Activated naive CD8-positive, alpha-beta T cell treated with anti-CD3 and anti-CD28 coated beads, Interleukin-2, amount 10 ng/mL, durations not matched to agents 7 days and 5 days (primary cell): ENCODE results near the gene ISG20L2. TPM values are rescaled to one million over a fixed set of nuclear protein-coding genes. Genes with fewer than 3 reads are reported as not detected.

Experiments used
- ATAC-seq: fragments of 150-1000 bp; cut with Tn5 transposase; one replicate; pipeline ENCODE4 v1.10.0; 2021; ENCODE audit warnings: low read depth, moderate library complexity
- POLR2A ChIA-PET: fragments of 350-600 bp; sonication (Branson Sonifier 250); formaldehyde crosslinking; loops from one replicate; lab custom pipeline; 2021; ENCODE audit warnings: antibody characterized with exemption; lab: Charles Lee
- DNase-seq: peaks from one replicate; pipeline ENCODE4 v3.0.0; 2021
- H3K27ac Mint-ChIP-seq: one replicate; pipeline ENCODE4 v1.8.0; 2022; ENCODE audit warnings: mild to moderate bottlenecking, mixed read lengths
- H3K27me3 Mint-ChIP-seq: one replicate; pipeline ENCODE4 v1.8.0; 2022; ENCODE audit warnings: mild to moderate bottlenecking, moderate library complexity, mixed read lengths
- H3K36me3 Mint-ChIP-seq: one replicate; pipeline ENCODE4 v1.8.0; 2021; ENCODE audit warnings: mild to moderate bottlenecking, mixed read lengths
- H3K4me1 Mint-ChIP-seq: one replicate; pipeline ENCODE4 v1.8.0; 2021; ENCODE audit warnings: mixed read lengths
- H3K4me3 Mint-ChIP-seq: one replicate; pipeline ENCODE4 v1.8.0; 2022; ENCODE audit warnings: mild to moderate bottlenecking, moderate library complexity, mixed read lengths
- H3K9me3 Mint-ChIP-seq: one replicate; pipeline ENCODE4 v1.8.0; 2021; ENCODE audit warnings: mixed read lengths
- total RNA-seq, 2 experiments: library from RNA; stranded (reverse); gene quantifications; one replicate each; pipeline ENCODE4 v1.2.3, GENCODE V29; 2021

ISG20L2 gene
- total RNA-seq, 2 experiments from 2014 or later, result 44.1 to 47.1 TPM

- no peak for DNase-seq
- Mint-ChIP-seq H3K27ac (no peak overlapping the region), H3K4me3 (no peak overlapping the region), H3K9me3 (no peaks in the 10 kb centered on the region), H3K36me3 (no peaks in the 10 kb centered on the region), H3K27me3 (peaks cover 49% of the 10 kb centered on the region), H3K4me1 (peaks cover 17% of the 10 kb centered on the region)
- no peak for ATAC-seq
- POLR2A ChIA-PET, result interaction anchor here (0.6 kb wide), 1 partner anchor 27 kb away, joined by 3 read pairs; no protein-coding TSS in a partner anchor
Measured at GRCh38 chr1:156693848-156694689, 34.5 kb downstream of the ISG20L2 start.

- no peaks in the 10 kb centered on the region for H3K9me3 Mint-ChIP-seq
- no peaks in the 10 kb centered on the region for H3K36me3 Mint-ChIP-seq
- ATAC-seq, result no peak
- no peak for DNase-seq
- H3K27ac Mint-ChIP-seq, result no peak overlapping the region
- H3K4me1 Mint-ChIP-seq, result peaks cover 17% of the 10 kb centered on the region
- H3K4me3 Mint-ChIP-seq, result no peak overlapping the region
- POLR2A ChIA-PET, result interaction anchor here (0.6 kb wide), 1 partner anchor 28 kb away, joined by 3 read pairs; no protein-coding TSS in a partner anchor
- peaks cover 58% of the 10 kb centered on the region for H3K27me3 Mint-ChIP-seq
Measured at GRCh38 chr1:156692925-156693847, 35.4 kb downstream of the ISG20L2 start.

GRCh38 chr1:156692441-156692924, 36.1 kb downstream of the ISG20L2 start:
- POLR2A ChIA-PET, result interaction anchor here (1.3 kb wide), 1 partner anchor 11 kb away, joined by 3 read pairs; no protein-coding TSS in a partner anchor
- DNase-seq, result no peak
- ATAC-seq, result no peak
- Mint-ChIP-seq H3K4me3 (no peak overlapping the region), H3K4me1 (peaks cover 17% of the 10 kb centered on the region), H3K27ac (no peak overlapping the region), H3K36me3 (no peaks in the 10 kb centered on the region), H3K27me3 (peaks cover 59% of the 10 kb centered on the region), H3K9me3 (no peaks in the 10 kb centered on the region)

DNA sequence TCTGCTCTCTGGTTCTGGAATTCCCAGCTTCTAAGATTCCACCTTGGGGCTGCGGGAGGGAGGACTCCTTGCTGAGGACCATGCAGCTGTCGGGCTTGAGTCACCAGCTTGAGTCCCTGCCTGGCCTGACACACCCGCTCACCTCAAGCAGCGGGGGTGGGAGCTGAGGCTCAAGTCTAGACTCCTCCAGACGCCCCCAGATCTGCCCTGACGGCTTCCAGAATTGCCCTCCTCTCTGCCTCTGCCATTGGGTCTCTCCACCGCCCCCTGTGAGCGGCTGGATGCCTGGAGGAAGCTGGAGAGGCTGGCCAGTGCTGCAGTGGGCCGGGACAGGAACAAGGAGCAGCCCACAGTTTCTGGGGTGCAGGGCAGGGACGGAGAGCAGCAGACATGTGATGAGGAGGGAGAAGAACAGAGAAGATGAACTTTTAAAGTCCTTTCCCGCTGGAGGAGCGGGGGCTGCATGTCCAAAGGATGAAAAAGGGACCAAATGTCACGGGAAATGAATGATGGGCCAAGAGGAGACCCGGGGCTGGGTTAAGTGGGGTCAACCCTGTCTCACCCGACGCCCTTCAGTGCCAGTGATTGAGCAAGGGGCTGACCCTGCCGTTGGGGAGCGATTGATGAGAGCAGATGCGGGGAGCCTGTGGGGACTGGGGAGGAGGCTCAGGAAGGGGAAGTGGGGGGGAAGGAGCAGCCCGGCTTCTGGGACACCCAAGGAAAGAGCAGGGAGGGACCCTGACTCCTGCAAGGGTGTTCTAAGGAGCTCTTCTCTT, 36.7 kb downstream of the ISG20L2 start:
- DNase-seq, result no peak
- no peaks in the 10 kb centered on the region for H3K9me3 Mint-ChIP-seq
- H3K27me3 Mint-ChIP-seq, result peaks cover 57% of the 10 kb centered on the region
- POLR2A ChIA-PET, result interaction anchor here (0.5 to 1.4 kb wide), 3 partner anchors 12 to 22 kb away, joined by 3 to 4 read pairs (median 3); no protein-coding TSS in a partner anchor
- no peak overlapping the region for H3K27ac Mint-ChIP-seq
- peaks cover 17% of the 10 kb centered on the region for H3K4me1 Mint-ChIP-seq
- no peak for ATAC-seq
- H3K4me3 Mint-ChIP-seq, result no peak overlapping the region
- no peaks in the 10 kb centered on the region for H3K36me3 Mint-ChIP-seq

- Mint-ChIP-seq H3K4me3 (no peak overlapping the region), H3K27ac (no peak overlapping the region), H3K4me1 (peaks cover 17% of the 10 kb centered on the region), H3K27me3 (peaks cover 60% of the 10 kb centered on the region), H3K36me3 (no peaks in the 10 kb centered on the region), H3K9me3 (no peaks in the 10 kb centered on the region)
- no peak for ATAC-seq
- POLR2A ChIA-PET, result interaction anchor here (0.5 to 1.9 kb wide), 4 partner anchors 12 to 35 kb away, joined by 3 to 10 read pairs (median 4); no protein-coding TSS in a partner anchor
- DNase-seq, result no peak
Measured at GRCh38 chr1:156691191-156691590, 37.4 kb downstream of the ISG20L2 start.

- Mint-ChIP-seq H3K4me1 (peaks cover 17% of the 10 kb centered on the region), H3K9me3 (no peaks in the 10 kb centered on the region), H3K36me3 (no peaks in the 10 kb centered on the region), H3K27ac (no peak overlapping the region), H3K4me3 (no peak overlapping the region), H3K27me3 (peaks cover 61% of the 10 kb centered on the region)
- POLR2A ChIA-PET, result interaction anchor here (0.6 to 1.9 kb wide), 4 partner anchors 15 to 66 kb away, joined by 3 to 10 read pairs (median 4); no protein-coding TSS in a partner anchor
- ATAC-seq (no peak), DNase-seq (no peak)
Measured at GRCh38 chr1:156690675-156691036, 37.9 kb downstream of the ISG20L2 start.

GRCh38 chr1:156689953-156690674, 38.5 kb downstream of the ISG20L2 start:
- H3K27ac Mint-ChIP-seq, result no peak overlapping the region
- peaks cover 61% of the 10 kb centered on the region for H3K27me3 Mint-ChIP-seq
- H3K4me1 Mint-ChIP-seq, result peaks cover 17% of the 10 kb centered on the region
- H3K4me3 Mint-ChIP-seq, result no peak overlapping the region
- no peaks in the 10 kb centered on the region for H3K9me3 Mint-ChIP-seq
- ATAC-seq (no peak), DNase-seq (no peak)
- no peaks in the 10 kb centered on the region for H3K36me3 Mint-ChIP-seq
- POLR2A ChIA-PET, result interaction anchor here (0.6 to 1.9 kb wide), 6 partner anchors 16 to 66 kb away, joined by 3 to 10 read pairs (median 5); partner anchors contain the start of genes CRABP2 and ISG20L2

- H3K36me3 Mint-ChIP-seq, result no peaks in the 10 kb centered on the region
- no peak overlapping the region for H3K4me3 Mint-ChIP-seq
- no peaks in the 10 kb centered on the region for H3K9me3 Mint-ChIP-seq
- peak overlapping the region; percentile 64 for H3K27ac Mint-ChIP-seq
- H3K4me1 Mint-ChIP-seq, result peaks cover 24% of the 10 kb centered on the region
- POLR2A ChIA-PET, result interaction anchor here (1.0 to 1.9 kb wide), 5 partner anchors 15 to 40 kb away, joined by 3 to 10 read pairs (median 6); partner anchors contain the start of genes CRABP2 and ISG20L2
- ATAC-seq (peak; percentile 93), DNase-seq (peak; percentile 74)
- peaks cover 61% of the 10 kb centered on the region for H3K27me3 Mint-ChIP-seq
Measured at GRCh38 chr1:156689035-156689952, 39.3 kb downstream of the ISG20L2 start.

GRCh38 chr1:156684227-156684782, 44.3 kb downstream of the ISG20L2 start:
- ATAC-seq (peak; percentile 83), DNase-seq (no peak)
- Mint-ChIP-seq H3K4me3 (no peak overlapping the region), H3K27me3 (peaks cover 52% of the 10 kb centered on the region), H3K27ac (no peak overlapping the region), H3K4me1 (peaks cover 16% of the 10 kb centered on the region), H3K9me3 (no peaks in the 10 kb centered on the region), H3K36me3 (no peaks in the 10 kb centered on the region)
- POLR2A ChIA-PET, result interaction anchor here (0.7 to 1.8 kb wide), 5 partner anchors 22 to 68 kb away, joined by 4 to 7 read pairs (median 5); partner anchors contain the start of genes ISG20L2, METTL25B and MRPL24

DNA sequence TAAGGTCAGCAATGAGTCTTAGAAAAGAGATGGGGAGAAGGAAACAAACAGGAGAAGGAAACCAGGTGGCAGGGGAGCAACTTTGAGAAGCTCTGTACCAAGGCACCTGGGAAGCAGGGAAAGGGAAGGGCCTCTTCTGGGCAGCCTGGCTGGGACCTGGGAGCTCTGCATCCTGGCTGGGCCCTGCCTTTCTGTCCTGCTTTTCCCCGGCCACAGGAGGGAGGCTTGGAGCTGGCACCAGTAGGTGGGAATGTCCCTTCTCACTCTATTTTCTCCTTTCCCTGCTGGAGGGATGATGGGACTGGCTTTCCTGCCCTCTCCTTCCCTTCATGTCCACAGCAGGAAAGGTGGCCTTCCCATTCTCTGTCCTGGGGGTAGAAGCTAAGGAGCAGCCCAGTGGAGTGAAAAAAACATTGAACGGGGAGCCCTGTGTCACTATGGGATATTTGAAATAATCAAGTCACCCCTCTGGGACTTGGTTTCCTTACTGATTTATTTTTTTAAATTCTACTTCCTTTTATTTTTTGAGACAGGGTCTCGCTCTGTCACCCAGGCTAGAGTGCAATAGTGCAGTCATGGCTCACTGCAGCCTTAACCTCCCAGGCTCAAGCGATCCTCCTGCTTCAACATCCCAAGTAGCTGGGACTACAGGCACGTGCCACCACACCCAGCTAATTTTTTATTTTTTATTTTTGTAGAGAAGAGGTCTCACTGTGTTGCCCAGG, 46.2 kb downstream of the ISG20L2 start:
- H3K4me1 Mint-ChIP-seq, result peaks cover 22% of the 10 kb centered on the region
- H3K27me3 Mint-ChIP-seq, result peaks cover 58% of the 10 kb centered on the region
- no peak overlapping the region for H3K27ac Mint-ChIP-seq
- no peaks in the 10 kb centered on the region for H3K9me3 Mint-ChIP-seq
- DNase-seq (no peak), ATAC-seq (no peak)
- POLR2A ChIA-PET, result no interaction called here
- H3K4me3 Mint-ChIP-seq, result no peak overlapping the region
- no peaks in the 10 kb centered on the region for H3K36me3 Mint-ChIP-seq
